ENCODE data around the gene MAMDC2. TPM values are rescaled to one million over a fixed set of nuclear protein-coding genes. Genes with fewer than 3 reads are reported as not detected.

MAMDC2 gene, protein sequence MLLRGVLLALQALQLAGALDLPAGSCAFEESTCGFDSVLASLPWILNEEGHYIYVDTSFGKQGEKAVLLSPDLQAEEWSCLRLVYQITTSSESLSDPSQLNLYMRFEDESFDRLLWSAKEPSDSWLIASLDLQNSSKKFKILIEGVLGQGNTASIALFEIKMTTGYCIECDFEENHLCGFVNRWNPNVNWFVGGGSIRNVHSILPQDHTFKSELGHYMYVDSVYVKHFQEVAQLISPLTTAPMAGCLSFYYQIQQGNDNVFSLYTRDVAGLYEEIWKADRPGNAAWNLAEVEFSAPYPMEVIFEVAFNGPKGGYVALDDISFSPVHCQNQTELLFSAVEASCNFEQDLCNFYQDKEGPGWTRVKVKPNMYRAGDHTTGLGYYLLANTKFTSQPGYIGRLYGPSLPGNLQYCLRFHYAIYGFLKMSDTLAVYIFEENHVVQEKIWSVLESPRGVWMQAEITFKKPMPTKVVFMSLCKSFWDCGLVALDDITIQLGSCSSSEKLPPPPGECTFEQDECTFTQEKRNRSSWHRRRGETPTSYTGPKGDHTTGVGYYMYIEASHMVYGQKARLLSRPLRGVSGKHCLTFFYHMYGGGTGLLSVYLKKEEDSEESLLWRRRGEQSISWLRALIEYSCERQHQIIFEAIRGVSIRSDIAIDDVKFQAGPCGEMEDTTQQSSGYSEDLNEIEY
- total RNA-seq (2021): 4.6 TPM in 2 replicates
- long read RNA-seq, transcript MAMDC2-201 (14 exons, 3,616 nt): major isoform, 43 of 56 reads
- long read RNA-seq, partial matches to known transcripts: 7 of 56 reads
- long read RNA-seq, other reads (novel, unspliced or antisense): 6 of 56 reads

GRCh38 chr9:70043689-70044489 is at the start of gene MAMDC2:
Gene MAMDC2, plus strand, starts transcription at chr9:70043848. Its CDS starts 350 bp downstream, at chr9:70044198.
- no peak within 1 kb of the TSS for H4K91ac ChIP-seq (ENCODE audit: insufficient read length, low read depth, low read length)
- no peak within 1 kb of the TSS for H3T11ph ChIP-seq (ENCODE audit: low read length)
- H2BK15ac ChIP-seq (ENCODE audit: low read depth, low read length): no peak within 1 kb of the TSS
- peak within 1 kb of the TSS; percentile 70 to 83 for H3K4me3 Mint-ChIP-seq
- no peak within 1 kb of the TSS for H3K56ac ChIP-seq (ENCODE audit: insufficient read length, low read depth, low read length)
- H3K36me3 Mint-ChIP-seq (ENCODE audit: insufficient read depth in 1 of 3, low read depth in 3 of 3): no peaks in the 10 kb centered on the region; a peak in 2 of 7 replicates
- H4K8ac ChIP-seq (replicated peaks; ENCODE audit: insufficient read length, low read depth, low read length): no peak within 1 kb of the TSS
- no peaks in the 10 kb centered on the region for H4K20me1 ChIP-seq (ENCODE audit: control insufficient read depth, insufficient read depth, insufficient read length)
- no peaks in the 10 kb centered on the region for H3K27me3 ChIP-seq (ENCODE audit: insufficient read depth, low read length)
- H3K4me1 Mint-ChIP-seq: peaks cover 29 to 40% of the 10 kb centered on the region in 2 experiments
- no peak within 1 kb of the TSS for H3K27ac ChIP-seq (ENCODE audit: insufficient read length, low read depth, low read length)
- H3K4me1 ChIP-seq (ENCODE audit: insufficient read depth, low read length): peaks cover 5% of the 10 kb centered on the region
- no CpG with 5 or more reads among the region's 55 CpGs for WGBS (ENCODE audit: extremely low coverage, insufficient read length, low lambda C conversion rate)
- peaks cover 27% of the 10 kb centered on the region for H3K27me3 Mint-ChIP-seq (ENCODE audit: low read depth)
- no peak within 1 kb of the TSS for H3K23ac ChIP-seq (ENCODE audit: insufficient read length, low read depth, low read length)
- TF ChIP-seq, protein P1, sequence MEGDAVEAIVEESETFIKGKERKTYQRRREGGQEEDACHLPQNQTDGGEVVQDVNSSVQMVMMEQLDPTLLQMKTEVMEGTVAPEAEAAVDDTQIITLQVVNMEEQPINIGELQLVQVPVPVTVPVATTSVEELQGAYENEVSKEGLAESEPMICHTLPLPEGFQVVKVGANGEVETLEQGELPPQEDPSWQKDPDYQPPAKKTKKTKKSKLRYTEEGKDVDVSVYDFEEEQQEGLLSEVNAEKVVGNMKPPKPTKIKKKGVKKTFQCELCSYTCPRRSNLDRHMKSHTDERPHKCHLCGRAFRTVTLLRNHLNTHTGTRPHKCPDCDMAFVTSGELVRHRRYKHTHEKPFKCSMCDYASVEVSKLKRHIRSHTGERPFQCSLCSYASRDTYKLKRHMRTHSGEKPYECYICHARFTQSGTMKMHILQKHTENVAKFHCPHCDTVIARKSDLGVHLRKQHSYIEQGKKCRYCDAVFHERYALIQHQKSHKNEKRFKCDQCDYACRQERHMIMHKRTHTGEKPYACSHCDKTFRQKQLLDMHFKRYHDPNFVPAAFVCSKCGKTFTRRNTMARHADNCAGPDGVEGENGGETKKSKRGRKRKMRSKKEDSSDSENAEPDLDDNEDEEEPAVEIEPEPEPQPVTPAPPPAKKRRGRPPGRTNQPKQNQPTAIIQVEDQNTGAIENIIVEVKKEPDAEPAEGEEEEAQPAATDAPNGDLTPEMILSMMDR (conservative IDR thresholded peaks at IDR 0.05): no peak
- no peaks in the 10 kb centered on the region; a peak in 1 of 5 replicates for H3K9me3 Mint-ChIP-seq
- no peaks in the 10 kb centered on the region for H3K79me2 ChIP-seq (ENCODE audit: insufficient read depth, low read length)
- no peak within 1 kb of the TSS for H3K4ac ChIP-seq (ENCODE audit: low read depth, low read length)
- no peak within 1 kb of the TSS for H4K5ac ChIP-seq (ENCODE audit: insufficient read length, low read depth, low read length)
- H3K18ac ChIP-seq (ENCODE audit: insufficient read length, low read depth, low read length): peak within 1 kb of the TSS; percentile 4
- peak within 1 kb of the TSS; percentile 70 for H3K4me2 ChIP-seq (ENCODE audit: insufficient read depth, insufficient read length, low read length)
- no peak within 1 kb of the TSS for H2BK5ac ChIP-seq (ENCODE audit: insufficient read length, low read length)
- peak within 1 kb of the TSS; percentile 79 for H2AFZ ChIP-seq (ENCODE audit: low read length)
- peak within 1 kb of the TSS; percentile 8 for H2BK12ac ChIP-seq (ENCODE audit: insufficient read length, low read depth, low read length)
- H3K79me1 ChIP-seq (ENCODE audit: insufficient read depth, low read depth, low read length, poor library complexity, severe bottlenecking): no peaks in the 10 kb centered on the region
- H3K9me3 ChIP-seq (ENCODE audit: control insufficient read depth, low read depth, low read length): peaks cover 1% of the 10 kb centered on the region
- H2AK5ac ChIP-seq (ENCODE audit: insufficient read length, low read length): no peak within 1 kb of the TSS
- H2BK20ac ChIP-seq (ENCODE audit: low read depth, low read length, poor library complexity, severe bottlenecking): no peak within 1 kb of the TSS
- DNase-seq: peak; percentile 76
- peak within 1 kb of the TSS; percentile 71 for H3K14ac ChIP-seq (ENCODE audit: insufficient read depth, low read length)
- peak within 1 kb of the TSS; percentile 29 for H3K9ac ChIP-seq (ENCODE audit: extremely low read depth, insufficient read length, low read length)
- H3K23me2 ChIP-seq (ENCODE audit: insufficient read length, low read depth, low read length, poor library complexity, severe bottlenecking): peaks cover 14% of the 10 kb centered on the region
- no peak within 1 kb of the TSS for H2BK120ac ChIP-seq (ENCODE audit: low read depth, low read length, poor library complexity, severe bottlenecking)
- H3K27ac Mint-ChIP-seq: peak within 1 kb of the TSS in 1 of 3 experiments; percentile 96; a peak in 4 of 7 replicates
